HuH-7.5 (cell line): Measurements from ENCODE around the gene SCAPER.

Experiments used
- DNase-seq: peaks from one replicate; pipeline ENCODE4 v3.0.0; 2011; ENCODE audit warnings: low spot score

SCAPER gene

GRCh38 chr15:76669521-76670207 lies 235.5 kb downstream of the SCAPER start:
- DNase-seq = no peak

DNA sequence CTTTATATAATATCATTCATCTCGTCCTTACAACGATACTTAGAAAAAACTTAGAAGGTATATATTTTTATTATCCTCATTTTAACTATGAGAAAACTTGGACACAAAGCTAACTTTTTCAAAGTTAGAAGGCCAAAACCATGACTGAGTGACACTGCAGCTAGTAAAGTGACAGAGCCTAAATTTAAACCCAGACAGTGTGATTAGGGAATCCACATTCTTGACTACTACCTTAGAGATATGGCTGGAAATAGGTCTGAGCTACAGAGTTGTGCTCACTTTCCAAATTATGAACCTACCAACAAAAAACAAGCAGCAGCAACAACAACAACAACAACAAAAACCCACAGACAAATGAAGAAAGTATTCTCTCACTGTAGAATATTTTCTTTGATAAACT lies 236.2 kb downstream of the SCAPER start:
- DNase-seq = no peak

DNA sequence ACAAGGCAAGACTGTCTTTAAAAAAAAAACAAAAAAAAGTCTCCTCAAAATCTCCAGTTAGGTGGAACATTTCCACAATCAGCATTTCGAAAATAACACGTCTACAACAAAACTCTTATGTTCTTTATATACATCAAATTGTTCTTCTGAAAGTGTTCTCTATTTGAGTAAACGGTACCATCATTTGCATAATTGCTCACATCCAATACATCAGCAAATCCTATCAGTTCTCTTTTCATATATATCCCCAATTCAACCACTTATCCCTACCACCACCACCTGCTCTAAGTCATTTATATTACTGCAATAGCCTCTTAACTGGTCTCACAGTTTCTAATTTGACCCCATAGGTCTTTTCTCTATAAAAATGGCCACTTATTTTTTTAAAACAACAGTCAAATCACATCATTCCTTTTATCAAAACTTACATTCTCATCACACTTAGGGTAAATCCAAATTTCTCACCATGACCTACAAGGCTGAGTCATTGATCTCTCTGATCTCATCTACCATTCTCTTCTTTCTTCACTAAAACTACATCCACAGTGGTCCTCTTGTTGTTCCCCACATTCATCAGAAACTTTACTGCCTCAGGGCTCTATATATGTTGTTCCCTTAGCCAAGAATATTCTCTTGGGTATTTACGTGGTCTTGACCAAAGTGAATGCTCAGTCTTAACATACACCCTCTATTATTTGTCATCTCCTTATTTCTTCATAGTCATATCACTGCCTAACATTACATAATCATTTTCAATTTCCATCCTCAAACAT lies 237.0 kb downstream of the SCAPER start:
- no peak for DNase-seq

DNA sequence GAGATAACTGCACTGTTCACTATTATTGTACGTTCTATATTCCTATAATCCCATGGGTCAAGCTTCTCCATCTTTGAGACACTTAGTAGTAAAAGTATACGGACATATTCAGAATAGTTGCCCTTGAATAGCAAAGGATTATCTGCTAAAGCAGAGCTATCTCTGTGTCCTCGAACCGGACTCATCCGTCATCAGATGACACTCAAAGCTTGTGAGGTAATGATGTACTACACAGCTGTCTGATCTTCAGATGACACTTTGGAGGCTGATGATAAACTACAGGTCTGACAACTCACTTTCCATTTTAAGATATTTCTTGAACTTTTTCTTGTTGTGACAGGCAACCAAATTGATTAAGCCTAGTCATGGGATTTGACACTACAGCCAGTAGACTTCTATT lies 240.2 kb downstream of the SCAPER start:
- DNase-seq = no peak

DNA sequence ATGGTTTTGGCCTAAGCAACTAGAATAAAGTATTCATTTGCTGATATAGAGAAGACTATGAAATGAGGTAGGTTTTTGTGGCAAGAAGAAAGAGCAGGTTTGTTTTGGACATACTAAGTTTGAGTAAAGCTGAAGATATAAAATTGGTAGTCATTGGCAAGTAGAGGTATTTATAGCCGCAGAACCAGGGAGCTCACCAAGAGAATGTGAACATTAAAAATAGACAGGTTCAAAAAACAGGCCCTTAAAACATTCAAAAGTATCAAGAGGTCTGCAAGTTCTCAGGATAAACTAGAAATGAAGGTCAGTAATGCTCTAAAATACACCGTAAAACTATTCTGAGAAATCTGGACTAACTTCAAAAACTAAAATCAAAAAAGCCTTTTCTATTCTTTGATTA lies 240.7 kb downstream of the SCAPER start:
- no peak for DNase-seq

DNA sequence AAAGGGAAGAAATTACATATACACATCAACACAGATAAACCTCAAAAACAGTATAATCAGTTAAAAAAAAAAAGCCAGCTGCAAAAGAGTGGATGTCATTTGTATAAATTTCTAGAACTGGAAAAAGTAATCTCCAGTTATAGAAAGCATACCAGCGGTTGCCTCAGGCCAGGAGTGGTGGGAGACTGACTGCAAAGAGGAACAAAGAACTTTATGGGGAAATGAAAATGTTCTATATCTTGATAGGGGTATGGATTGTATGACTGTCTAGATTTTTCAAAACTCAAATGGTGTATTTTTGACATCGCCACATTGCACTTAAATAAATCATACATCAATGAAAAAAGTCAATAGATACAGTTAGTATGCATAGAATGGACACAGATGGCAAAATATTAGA lies 241.6 kb downstream of the SCAPER start:
- no peak for DNase-seq

DNA sequence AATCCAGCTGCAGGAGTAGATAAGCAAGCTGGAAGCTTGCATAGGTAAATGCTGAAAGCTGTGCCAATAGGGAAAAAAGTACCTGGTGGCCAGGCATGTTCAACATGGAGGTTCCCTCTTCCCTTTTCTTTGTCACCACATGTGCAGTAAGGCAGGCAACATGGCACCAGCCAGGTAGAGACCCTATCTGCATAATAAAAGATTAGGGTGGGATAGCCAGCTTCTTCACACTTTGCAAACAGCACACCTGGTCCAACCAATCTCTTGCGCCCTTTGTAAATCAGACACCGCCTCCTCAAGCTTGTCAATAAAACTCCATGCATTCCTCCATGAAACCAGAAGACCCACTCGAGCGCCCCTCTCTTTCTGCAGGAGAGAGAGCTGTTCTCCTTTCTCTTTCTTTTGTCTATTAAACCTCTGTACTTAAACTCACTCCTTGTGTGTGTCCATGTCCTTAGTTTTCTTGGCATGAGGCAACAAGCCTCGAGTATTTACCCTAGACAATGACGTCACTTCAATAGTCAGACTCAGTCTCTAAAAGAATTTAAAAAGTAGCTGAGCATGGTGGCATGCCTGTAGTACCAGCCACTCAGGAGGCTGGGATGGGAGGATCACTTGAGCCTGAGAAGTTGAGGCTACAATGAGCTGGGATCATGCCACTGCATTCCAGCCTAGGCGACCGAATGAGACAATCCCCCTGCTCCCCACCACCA lies 256.3 kb downstream of the SCAPER start:
- DNase-seq = no peak

DNA sequence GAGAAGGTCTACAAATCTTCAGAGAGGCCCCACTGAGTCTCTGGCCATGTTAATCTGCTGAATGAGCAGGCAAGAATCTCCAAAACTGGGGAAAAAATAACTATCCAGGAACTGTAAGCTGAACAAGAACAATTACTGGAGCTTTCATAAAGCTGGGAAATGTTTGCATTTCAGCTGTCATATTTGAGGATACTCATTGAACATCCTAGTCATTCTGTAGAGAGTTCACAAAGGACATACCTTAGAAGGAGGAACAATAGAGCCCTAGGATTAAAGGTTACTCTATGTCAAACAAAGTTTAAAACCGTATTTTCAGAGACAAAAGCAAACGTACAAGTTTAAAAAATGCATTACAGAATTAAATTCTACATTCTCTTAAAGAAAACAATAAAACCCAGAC lies 257.5 kb downstream of the SCAPER start:
- DNase-seq = no peak

GRCh38 chr15:76644646-76645045 lies 260.5 kb downstream of the SCAPER start:
- DNase-seq = no peak

GRCh38 chr15:76642671-76643070 lies 262.5 kb downstream of the SCAPER start:
- no peak for DNase-seq

DNA sequence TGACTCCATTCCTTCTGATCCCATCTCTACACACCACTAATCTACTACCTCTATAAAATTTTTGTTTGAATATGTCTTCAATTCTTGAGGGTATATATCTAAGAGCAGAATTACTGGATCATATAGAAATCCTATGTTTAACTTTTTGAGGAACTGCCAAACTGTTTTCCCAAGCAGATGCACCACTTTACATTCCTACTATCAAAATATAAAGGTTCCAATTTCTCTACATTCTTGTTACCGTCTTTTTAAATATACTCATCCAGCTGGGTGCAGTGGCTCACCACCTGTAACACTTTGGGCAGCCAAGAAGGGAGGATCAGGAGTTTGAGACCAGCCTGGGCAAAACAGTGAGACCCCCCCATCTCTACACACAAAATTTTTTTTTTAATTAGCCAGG lies 268.0 kb downstream of the SCAPER start:
- no peak for DNase-seq

DNA sequence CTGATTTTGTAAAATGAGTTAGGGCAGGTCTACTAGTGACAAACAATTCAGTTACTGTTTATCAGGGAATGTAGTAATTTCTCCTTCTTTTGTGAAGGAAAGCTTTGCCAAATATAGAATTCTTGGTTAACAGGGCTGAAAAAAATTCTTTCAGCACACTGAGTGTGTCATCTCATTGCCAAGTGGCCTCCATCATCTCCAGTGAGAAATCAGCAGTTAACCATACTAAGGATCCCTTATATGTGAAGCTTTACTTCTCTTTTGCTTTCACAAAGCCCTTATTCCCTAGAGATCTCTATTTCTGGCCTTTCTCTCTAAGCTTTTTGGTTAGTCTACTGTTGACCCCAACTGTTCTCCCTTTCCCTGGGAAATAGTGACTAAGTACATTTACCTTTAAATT lies 269.1 kb downstream of the SCAPER start:
- no peak for DNase-seq

GRCh38 chr15:76626611-76627010 lies 278.5 kb downstream of the SCAPER start:
- no peak for DNase-seq

- no peak for DNase-seq
These were observed 279.9 kb downstream of the SCAPER start for GRCh38 chr15:76625267-76625666.

- DNase-seq = no peak
These were observed 290.4 kb downstream of the SCAPER start for GRCh38 chr15:76614725-76615124.

GRCh38 chr15:76588811-76589747 lies 316.1 kb downstream of the SCAPER start:
- no peak for DNase-seq

GRCh38 chr15:76585576-76585897 lies 319.6 kb downstream of the SCAPER start:
- no peak for DNase-seq

DNA sequence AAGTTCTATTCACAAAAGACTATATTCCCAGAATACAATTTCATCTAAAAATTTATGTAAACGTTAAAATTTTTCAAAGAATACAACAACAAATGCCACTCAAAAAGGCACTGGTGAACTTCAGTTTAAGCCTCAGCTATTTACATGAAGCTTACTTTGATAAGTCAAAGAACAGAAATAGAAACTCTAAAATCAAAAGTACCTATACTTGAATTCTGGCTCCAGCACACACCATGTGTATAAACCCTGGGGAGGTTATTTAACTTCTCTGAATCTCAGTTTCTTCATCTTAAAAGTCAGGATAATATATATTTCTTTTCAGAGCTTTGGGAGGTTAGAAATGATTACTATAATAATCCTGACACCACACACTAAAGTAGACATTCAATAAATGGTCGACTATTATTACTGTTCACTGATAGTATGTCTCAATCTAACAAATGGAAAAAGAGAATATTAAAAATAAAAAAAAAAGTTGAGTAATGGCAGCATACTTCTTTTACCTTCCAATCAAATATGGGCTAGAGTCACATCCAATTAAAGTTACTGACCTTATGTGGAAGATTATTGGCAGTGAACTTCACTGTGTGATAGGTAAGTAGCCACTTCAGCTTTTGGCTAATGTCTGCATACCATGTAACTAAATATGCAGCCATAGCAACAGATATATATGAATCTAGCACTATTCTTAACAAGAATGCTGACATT lies 320.1 kb downstream of the SCAPER start:
- DNase-seq = no peak

GRCh38 chr15:76582550-76582949 lies 322.6 kb downstream of the SCAPER start:
- no peak for DNase-seq

DNA sequence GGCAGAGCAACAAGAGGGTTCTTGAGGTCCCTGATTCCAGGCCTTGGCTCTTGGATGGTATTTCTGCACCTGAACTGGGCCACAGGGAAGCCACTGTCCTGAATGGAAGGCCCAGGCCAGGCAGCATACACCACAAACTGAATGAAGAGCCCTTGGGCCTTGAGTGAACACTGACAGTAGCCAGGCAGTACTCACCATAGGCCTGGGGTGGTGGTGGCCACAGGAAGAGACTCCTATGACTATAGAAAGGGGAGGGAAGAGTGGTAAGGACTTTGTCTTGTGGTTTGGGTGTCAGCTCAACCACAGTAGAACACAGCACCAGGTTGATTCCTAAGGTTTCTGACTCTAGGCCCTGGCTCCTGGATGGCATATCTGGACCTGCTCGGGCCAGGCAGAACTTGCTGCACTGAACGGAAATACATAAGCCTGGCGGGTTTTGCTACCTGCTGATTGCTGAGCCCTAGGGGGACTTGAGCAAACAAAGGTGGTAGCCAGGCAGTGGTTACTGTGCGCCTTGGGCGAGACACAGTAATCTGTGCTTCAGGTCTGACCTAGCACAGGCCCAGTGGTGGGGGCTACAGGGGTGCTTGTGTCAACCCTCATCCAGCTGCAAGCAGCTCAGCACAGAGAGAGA lies 327.1 kb downstream of the SCAPER start:
- DNase-seq = no peak
